Measurements from ENCODE around the gene ZC3HAV1.
A peak's percentile ranks its signal among the peaks of the same experiment; 100 is the strongest.

ZC3HAV1 gene

DNA sequence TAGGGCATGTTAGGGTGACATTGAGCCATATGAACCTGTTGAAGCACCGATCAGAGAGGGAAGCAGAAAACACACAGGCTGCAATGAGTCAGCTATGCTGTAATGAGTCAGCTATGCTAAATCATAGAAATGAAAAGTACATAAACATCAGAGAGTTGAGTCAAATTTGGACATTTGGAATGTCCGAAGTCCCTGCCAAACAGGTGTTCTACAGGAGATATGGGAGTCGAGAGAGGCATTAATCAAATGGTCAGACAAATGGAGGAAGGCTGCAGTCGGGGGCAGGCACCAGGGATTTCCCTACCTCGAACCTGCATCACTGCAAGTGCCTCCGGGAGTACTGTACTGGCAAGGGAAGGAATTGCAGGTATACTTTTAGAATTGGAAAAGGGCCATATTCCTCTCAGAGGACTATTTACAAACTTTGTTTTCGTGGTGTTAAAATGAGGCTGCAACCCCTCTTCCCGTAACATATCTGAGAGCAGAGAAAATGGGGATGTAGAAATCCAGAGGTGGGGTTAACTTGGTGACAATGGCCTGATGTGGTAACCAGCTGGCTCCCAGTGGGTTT is 8.8 kb upstream of the ZC3HAV1 start:
- peak overlapping the region; percentile 8; the same call in 1 of the 2 replicates for H3K4me3 ChIP-seq (ENCODE audit: low read length)
- no peak for TF ChIP-seq ZNF274 (IDR thresholded peaks at IDR 0.05; ENCODE audit: low read depth, low read length)

DNA sequence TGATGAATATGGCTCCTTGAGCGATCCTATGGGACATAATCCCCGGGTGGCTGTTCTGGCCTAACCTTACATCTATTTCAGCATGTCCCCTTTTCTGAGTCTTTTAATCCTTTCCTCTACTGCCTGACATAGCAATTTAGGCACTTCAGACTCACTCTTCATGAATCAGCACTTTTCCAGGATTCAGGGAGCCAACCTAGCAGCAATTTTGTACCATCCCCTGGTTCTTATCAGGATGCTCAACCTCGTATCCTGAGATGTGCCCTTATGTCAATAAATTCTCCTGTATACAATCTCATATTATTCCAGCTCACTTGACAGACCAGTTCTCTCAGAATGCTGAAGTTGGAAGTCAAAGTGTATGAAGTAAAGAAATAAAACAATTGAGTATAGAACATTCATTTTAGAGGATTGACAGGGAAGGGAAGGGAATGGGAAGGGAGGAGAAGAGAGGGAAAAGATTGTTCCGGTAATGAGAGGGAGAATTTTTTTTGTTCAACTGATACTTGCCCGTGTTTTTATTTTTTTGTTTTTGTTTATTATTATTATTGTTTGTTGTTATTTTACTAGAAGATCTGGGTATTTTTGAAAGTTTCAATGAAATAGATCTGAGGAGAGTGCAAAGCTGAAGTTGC is 8.2 kb upstream of the ZC3HAV1 start:
- H3K4me3 ChIP-seq (ENCODE audit: low read length) = no peak overlapping the region
- TF ChIP-seq ZNF274 (IDR thresholded peaks at IDR 0.05; ENCODE audit: low read depth, low read length) = no peak

DNA sequence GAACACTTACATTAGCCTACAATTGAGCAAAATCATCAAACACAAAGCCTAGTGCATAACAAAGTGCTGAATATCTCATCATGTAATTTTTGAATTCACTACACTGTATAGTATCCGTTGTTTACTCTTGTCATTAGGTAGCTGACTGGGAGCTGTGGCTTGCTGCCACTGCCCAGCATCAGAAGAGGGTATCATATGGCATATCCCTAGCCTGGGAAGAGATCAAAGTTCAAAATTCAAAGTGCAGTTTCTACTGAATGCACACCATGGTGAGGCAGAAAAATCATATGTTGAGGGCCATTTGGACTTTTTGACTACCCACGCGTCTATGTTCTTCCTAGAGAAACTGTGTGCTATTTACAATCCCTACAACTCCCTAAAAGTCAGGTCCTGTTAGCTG is 7.5 kb upstream of the ZC3HAV1 start:
- no peak overlapping the region for H3K4me3 ChIP-seq (ENCODE audit: low read length)
- TF ChIP-seq ZNF274 (IDR thresholded peaks at IDR 0.05; ENCODE audit: low read depth, low read length) = no peak

DNA sequence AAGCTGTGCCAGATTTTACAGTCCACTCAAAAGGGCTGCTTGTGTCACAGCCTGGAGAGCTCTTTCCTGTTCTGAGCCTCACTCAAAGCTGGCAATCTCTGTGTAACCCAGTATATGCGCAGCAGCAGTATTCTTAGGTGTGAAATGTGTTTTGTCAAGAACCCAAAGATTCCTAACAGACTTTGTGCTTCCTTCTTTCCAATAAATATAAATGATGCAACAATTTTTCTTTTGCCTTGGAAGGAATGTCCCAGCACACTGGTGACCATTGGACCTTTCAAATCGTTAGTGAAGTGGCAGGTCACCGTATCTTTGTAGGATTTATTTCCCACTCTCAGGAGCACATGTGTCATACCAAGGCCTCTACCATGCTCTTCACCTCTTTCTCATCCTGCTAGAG is 5.6 kb upstream of the ZC3HAV1 start:
- no peak overlapping the region for H3K4me3 ChIP-seq (ENCODE audit: low read length)
- no peak for TF ChIP-seq ZNF274 (IDR thresholded peaks at IDR 0.05; ENCODE audit: low read depth, low read length)

DNA sequence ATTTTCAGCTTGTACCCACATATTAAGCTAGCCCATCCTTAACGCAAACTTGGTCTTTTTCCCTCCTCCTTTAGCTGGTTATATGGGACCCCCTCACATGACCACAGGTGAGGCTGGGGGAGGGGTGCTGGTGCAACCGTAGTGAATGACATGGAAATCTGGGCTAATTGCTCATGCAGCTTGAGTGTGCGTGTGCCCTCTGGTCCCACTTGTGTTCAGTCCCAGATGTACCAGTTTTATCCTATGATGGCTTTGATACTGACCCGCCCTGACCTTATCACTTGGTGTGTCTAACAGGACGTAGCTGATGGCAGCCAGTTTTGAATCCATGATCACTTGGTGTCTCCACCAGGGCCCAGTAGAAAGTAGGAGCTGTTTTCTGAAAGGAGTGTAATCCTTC is 5.1 kb upstream of the ZC3HAV1 start:
- TF ChIP-seq ZNF274 (IDR thresholded peaks at IDR 0.05; ENCODE audit: low read depth, low read length) = no peak
- no peak overlapping the region for H3K4me3 ChIP-seq (ENCODE audit: low read length)

DNA sequence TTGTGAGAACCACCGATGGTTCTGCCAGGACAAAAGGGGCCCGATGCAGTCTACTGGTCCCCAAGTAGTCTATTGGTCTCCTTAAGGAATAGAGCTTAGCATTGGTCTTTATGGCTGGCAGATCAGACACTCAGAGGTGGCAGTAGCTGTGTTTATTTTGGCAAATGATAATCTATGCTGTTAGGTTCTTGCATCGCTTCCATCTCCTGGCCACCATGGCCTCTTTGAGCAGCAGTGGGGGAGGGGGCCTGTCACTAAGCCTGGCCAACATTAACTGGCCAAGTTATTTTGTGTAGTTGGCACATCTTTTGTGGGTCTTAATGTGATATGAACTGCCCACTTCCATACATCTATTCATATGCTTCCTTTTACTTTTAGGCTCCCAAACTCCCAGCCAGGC is 4.5 kb upstream of the ZC3HAV1 start:
- TF ChIP-seq ZNF274 (IDR thresholded peaks at IDR 0.05; ENCODE audit: low read depth, low read length) = no peak

DNA sequence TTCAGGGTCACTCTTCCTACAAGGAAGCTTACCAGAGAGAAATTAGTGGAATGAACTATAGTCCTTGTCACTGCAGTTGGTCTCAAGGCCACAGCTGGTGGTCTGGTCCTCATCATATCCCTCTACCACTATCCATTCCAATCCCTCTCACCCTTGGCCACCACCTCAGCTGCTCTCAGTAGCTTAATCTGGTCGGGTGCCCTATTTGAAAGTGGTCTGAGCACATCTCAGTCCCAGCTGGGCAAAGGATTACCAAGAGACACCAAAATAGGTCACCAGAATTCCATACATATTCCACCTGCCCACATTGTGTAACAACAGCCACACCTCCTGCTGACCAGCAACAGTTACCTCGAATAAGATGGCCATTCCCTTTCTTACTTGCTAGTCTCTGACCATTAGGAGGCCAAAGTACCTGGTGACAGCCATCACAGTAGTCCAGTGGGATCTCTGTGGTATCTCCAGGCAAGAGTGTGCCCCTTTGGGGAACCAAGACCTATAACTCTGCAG is 3.3 kb upstream of the ZC3HAV1 start:
- no peak for TF ChIP-seq ZNF274 (IDR thresholded peaks at IDR 0.05; ENCODE audit: low read depth, low read length)
- no peak overlapping the region for H3K4me3 ChIP-seq (ENCODE audit: low read length)

More for the DNA sequence above, 4.5 kb upstream of the ZC3HAV1 start:
- no peak overlapping the region for H3K4me3 ChIP-seq (ENCODE audit: low read length)

DNA sequence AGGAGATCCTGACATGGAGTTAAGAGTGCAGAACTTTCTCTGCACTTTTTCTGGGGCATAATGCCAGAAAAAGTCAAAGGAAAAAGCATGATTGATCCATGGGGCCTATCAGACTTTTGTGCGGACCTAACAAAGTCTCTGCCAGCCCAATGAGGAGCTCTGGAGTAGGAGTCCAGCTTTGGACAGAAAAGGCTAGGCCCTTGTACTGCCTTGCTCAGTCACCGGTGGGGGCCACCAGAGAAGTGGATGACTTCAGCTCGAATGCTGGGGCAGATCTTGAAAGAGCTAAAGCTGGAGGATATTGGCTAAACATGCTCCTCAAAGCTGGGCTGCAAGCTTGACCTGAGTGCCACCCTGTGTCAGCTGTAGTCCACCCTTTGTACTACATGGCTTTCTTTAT is 2.8 kb upstream of the ZC3HAV1 start:
- TF ChIP-seq ZNF274 (IDR thresholded peaks at IDR 0.05; ENCODE audit: low read depth, low read length) = no peak
- H3K4me3 ChIP-seq (ENCODE audit: low read length) = no peak overlapping the region

DNA sequence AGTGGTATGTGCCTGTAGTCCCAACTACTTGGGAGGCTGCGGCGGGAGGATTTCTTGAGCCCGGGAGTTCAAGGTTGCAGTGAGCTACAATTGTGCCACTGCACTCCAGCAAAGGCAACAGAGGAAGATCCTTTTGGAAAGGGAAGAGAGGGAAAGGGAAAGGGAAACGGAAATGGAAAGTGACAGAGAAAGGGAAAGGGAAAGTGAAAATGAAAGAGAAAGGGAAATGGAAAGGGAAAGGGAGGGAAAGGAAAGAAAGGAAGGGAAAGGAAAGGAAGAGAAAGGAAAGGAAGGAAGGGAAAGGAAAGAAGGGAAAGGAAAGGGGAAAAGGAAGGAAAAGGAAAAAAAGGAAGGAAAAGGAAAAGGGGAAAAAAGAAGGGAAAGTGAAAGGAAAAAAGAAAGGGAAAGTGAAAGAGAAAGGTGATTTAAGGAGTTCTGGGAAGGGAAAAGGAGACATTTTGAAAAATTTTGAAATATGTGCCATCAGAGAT is 2.3 kb upstream of the ZC3HAV1 start:
- H3K4me3 ChIP-seq (ENCODE audit: low read length) = no peak overlapping the region

DNA sequence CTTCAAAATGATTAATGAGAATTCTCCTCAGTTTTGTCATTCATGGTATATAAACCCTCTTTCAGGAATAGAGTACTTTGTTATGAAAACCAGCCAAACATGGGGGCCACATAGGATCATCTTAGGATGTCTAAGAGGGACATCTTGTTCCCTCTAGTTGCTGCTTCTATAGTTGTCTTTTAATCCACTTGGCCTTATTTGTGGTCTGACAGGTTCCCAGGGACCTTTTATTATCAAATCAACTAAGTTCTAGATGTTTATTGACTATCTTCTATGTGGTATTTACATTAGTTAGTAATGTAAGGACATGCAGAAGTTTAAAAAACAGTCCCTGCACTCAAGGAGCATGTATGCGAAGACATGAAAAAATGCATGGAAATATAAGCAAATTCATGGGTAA is 1.6 kb upstream of the ZC3HAV1 start:
- TF ChIP-seq ZNF274 (IDR thresholded peaks at IDR 0.05; ENCODE audit: low read depth, low read length) = no peak
- H3K4me3 ChIP-seq (ENCODE audit: low read length) = no peak overlapping the region

More for the DNA sequence above, 2.3 kb upstream of the ZC3HAV1 start:
- TF ChIP-seq ZNF274 (IDR thresholded peaks at IDR 0.05; ENCODE audit: low read depth, low read length) = no peak

DNA sequence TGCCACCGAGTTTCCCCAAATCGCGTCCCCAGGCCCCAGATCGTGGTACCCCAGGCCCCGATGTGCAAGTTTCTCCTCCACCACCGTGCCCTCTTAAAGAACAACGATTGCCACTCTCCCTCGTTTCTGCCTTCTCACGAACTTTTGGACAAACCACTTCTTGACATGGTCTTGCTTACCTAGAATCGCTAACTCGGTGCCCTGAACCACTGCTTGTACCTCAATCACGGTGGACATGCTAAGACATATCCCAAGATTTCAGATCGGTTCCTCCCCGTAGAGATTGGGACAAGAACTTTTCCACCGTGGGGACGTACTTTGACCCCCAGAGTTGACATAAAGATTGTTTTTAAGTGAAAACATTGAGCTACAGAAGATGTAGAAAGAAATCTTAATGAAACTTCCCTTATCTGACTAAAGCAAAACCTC is 477 bp upstream of the ZC3HAV1 start:
- H3K4me3 ChIP-seq (ENCODE audit: low read length) = peak overlapping the region; percentile 93
- TF ChIP-seq ZNF274 (IDR thresholded peaks at IDR 0.05; ENCODE audit: low read depth, low read length) = no peak

DNA sequence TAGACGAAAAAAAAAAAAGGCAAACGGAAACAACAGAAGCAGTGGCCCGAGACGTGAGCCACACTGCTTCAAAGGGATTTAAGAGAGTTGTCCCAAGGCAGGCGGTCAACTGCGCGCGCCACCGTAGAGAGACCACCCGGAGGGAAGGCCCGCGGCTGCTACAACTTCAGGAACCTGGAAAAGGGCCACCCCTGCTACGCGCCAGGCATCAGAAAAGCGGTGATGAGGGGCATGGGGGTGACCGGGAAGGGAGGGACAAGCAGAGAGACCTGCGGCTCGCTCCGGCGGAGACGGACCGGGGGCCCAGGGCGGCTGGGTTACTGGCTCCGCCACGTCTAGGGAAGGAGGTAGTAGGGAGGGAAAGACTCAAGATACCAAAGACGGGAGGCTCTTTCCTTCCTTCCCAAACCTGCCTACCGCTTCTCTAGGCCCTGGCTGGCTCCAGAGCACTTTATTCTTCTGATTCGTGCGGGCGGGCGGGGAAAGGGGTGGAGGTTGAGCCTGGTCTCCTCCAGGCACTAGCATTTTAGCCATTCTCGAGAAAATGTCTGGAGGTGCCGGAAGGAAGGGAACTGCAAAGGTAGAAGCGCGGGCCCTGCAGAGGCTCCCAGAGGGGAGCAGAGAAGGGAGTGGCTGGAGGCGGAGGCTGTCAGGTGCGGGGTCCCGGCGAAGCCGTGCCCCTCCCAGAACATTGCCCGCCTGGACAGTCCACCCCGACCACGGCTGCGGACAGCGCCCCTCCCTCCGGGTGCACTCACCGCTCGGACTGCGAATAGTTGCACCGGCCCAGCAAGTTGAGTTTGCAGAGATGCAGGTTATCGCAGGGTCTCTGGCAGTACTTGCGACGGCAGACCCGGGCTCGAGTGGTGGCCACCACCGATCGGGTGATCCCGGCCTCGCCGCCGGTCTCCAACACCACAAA is 993 bp downstream of the ZC3HAV1 start:
- peak overlapping the region; percentile 93 for H3K4me3 ChIP-seq (ENCODE audit: low read length)
- TF ChIP-seq ZNF274 (IDR thresholded peaks at IDR 0.05; ENCODE audit: low read depth, low read length) = no peak

DNA sequence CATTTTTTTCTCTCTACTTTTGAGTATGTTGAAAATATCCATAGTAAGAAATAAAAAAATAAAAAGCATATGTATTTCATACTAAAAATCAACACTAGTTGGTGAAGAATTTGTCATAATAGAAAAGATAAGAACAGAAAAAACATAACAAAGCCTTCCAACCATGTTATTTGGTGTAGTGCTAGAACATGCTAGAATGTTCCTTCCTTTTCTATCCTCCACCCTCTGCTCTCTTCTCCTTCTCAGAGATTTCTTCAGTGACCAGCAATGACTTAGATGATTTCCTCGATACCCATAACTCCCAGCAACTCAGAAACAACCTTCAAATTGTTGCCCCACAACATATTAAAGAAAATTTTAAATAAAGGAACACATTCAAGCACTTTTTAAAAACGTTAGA is 2.6 kb downstream of the ZC3HAV1 start:
- peak overlapping the region; percentile 93 for H3K4me3 ChIP-seq (ENCODE audit: low read length)
- no peak for TF ChIP-seq ZNF274 (IDR thresholded peaks at IDR 0.05; ENCODE audit: low read depth, low read length)

DNA sequence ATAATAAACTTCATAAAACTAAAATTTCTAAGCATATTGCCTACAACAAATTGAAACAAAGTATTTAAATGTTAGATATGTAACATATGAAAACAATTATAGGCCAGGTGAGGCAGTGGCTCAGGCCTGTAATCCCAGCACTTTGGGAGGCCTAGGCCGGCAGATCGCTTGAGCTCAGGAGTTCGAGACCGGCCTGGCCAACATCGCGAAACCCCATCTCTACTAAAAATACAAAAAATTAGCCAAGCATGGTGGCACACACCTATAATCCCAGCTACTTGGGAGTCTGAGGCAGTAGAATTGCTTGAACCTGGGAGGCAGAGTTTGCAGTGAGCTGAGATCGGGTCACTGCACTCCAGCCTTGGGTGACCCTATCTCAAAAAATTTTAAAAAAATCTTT is 3.3 kb downstream of the ZC3HAV1 start:
- H3K4me3 ChIP-seq (ENCODE audit: low read length) = peak overlapping the region; percentile 65

All from GM08714 (cell line).